WI38 (cell line): ENCODE measurements around the gene HMGN2.

Experiments
- H3K4me3 ChIP-seq: 2 replicates; pipeline ENCODE4 v1.5.1; 2011; ENCODE audit warnings: low read depth, mild to moderate bottlenecking, control low read depth, low read length
- TF ChIP-seq, protein P1 (sequence below): IDR thresholded peaks from 2 replicates; pipeline ENCODE4 v1.5.1; 2012; ENCODE audit warnings: low read depth, mild to moderate bottlenecking, control low read depth, low read length

HMGN2 gene

DNA sequence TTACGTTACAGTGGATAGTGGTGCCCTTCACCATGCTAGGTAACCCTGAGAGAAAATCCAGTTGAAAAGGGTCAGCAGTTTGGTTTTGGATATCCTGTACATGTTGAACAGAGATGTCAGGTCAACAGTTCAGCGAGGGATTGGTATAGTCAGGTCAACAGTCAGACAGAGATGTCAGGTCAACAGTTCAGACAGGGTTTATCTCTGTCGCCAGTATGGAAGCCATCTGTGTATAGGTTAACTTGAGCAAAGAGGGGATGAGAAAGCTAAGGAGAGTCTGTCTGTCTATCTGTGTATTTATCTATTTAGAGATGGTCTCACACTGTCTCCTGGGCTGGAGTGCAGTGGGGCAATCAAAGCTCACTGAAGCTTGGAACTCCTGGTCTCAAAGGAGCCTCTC lies 22.4 kb upstream of the HMGN2 start:
- TF ChIP-seq, protein P1, sequence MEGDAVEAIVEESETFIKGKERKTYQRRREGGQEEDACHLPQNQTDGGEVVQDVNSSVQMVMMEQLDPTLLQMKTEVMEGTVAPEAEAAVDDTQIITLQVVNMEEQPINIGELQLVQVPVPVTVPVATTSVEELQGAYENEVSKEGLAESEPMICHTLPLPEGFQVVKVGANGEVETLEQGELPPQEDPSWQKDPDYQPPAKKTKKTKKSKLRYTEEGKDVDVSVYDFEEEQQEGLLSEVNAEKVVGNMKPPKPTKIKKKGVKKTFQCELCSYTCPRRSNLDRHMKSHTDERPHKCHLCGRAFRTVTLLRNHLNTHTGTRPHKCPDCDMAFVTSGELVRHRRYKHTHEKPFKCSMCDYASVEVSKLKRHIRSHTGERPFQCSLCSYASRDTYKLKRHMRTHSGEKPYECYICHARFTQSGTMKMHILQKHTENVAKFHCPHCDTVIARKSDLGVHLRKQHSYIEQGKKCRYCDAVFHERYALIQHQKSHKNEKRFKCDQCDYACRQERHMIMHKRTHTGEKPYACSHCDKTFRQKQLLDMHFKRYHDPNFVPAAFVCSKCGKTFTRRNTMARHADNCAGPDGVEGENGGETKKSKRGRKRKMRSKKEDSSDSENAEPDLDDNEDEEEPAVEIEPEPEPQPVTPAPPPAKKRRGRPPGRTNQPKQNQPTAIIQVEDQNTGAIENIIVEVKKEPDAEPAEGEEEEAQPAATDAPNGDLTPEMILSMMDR, result no peak
- H3K4me3 ChIP-seq, result no peak overlapping the region

DNA sequence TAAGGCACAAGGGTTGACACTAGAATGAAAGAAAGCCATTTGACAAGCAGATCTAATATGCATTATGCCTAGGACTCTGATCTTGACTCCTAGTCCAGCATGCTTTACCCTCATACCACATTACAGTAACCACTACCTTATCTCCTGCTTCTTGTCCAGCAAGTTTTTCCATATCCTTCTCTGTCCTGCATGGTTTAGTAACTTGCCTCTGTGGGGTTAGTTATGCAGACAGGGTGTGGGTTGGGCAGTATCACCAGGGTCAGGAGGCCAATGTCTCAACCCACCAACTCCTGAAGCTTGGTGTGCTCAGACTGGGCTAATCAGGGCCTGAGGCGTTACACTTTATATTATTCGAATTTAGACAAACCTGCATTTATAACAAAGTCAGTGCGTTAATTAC lies 21.3 kb upstream of the HMGN2 start:
- H3K4me3 ChIP-seq, result no peak overlapping the region
- TF ChIP-seq, protein P1, result no peak

DNA sequence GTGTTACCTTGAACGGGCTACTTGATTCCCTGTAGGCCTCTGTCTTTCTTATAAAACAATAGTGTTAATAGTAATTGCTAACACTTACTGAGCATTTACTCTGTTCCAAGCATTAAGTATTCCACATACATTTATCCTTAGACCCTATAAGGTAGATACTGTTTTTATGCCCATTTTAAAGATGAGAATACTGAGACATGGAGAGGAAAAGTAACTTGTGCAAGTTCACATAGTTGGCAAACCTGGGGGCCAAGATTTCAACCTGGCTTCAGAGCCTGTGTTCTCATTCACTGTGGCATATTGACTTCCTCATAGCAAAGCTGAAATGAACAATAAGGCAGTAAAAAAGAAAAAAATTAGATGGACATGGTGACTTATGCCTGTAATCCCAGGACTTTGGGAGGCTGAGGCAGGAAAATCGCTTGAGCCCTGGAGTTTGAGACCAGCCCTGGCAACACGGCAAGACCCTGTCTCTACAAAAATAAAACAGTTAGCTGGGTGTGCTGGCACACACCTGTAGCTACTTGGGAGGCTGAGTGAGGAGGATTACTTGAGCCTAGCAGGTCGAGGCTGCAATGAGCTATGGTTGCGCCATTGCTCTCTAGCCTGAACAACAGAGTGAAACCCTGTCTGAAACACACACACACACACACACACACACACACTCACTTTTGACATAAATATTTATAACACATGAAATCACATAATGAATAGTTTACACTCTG lies 19.6 kb upstream of the HMGN2 start:
- TF ChIP-seq, protein P1, result no peak
- no peak overlapping the region for H3K4me3 ChIP-seq

DNA sequence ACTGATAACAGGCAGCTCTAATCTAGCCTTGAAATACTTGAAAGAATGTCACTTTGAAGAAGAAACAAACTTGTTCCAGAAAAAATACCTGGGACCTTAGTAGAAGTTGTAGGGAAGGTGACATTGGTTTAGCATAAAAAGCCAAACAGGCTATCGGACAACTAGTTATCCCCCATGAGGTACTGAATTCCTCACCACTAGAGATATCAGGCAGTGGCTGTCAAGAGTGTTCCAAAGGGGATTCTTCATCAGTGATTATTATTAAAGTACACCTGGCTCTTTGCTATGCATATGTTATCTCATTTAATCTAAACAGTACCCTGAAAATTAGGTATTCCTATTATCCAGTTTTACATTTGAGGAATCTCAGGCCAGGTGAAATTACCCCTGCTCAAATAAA lies 13.1 kb upstream of the HMGN2 start:
- TF ChIP-seq, protein P1, result no peak

DNA sequence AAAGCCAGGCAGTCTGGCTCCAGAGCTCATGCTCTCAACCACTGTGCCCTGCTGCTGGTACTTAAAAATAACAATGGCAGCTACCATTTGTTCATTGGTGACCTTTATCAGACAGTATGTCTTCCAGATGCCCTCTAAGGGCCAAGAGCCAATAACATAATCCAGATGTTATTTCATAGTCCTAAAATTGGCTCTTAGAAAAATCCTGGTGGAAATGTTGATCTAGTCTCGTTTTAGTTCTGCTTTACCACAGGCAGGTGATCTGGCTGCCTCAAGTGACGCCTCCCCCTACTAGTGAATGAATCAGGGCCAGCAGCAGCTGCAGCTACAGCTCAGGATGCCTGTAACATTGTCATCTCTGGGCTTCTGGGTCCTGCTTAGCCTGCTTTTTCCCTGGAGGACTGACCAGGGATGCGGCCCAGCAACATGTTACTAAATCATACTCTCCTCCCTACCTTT lies 12.6 kb upstream of the HMGN2 start:
- H3K4me3 ChIP-seq, result no peak overlapping the region
- TF ChIP-seq, protein P1, result no peak

More for the DNA sequence above, 13.1 kb upstream of the HMGN2 start:
- no peak overlapping the region for H3K4me3 ChIP-seq

DNA sequence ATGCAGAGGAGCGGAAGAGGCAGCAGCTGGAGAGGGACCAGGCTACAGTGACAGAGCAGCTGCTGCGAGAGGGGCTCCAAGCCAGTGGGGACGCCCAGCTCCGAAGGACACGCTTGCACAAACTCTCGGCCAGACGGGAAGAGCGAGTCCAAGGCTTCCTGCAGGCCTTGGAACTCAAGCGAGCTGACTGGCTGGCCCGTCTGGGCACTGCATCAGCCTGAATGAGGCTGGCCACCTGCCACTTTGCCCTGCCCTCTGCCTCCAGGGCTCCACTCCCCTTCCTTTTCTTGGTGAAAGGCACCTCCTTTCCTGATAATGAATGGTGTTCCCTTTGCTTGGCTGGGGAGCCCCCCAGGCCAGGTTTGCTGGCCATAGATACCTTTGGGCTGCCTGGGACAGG lies 3.3 kb upstream of the HMGN2 start:
- no peak overlapping the region for H3K4me3 ChIP-seq
- TF ChIP-seq, protein P1, result no peak

DNA sequence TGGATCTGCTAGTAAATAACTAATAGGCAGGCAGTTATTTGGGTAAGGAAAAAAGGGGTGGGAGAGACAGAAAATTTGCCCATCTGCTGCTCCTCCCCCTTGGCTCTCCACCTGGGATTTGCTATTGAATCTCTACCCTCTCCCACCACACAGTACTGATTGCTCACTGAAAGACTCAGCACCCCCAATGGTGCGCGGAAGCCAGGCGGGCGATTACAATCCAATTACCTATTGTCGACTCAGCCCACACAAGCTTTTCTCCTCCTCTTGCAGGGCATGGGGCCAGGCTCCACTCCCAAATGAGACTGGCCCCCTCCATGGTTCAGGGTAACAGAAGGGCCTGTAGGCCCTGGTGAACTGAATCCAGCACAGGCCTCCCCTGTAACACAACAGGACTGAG lies 2.7 kb upstream of the HMGN2 start:
- no peak overlapping the region for H3K4me3 ChIP-seq
- TF ChIP-seq, protein P1, result no peak
